ENCODE measurements around the gene EPB41L2.
A peak's percentile ranks its signal among the peaks of the same experiment; 100 is the strongest.
"Not testable (repeated sequence)": the region's sequence is repeated elsewhere in the genome, so short reads cannot be mapped to it uniquely, and the experiment has no call there.

Gene EPB41L2

GRCh38 chr6:130991422-130992137 lies 71.5 kb downstream of the EPB41L2 start:
- DNase-seq (ENCODE audit: low spot score in 2 of 2): no peak
- no peaks in the 10 kb centered on the region for H3K36me3 Mint-ChIP-seq
- ATAC-seq: no peak
- no peak overlapping the region for H3K27ac Mint-ChIP-seq
- no peaks in the 10 kb centered on the region for H3K9me3 Mint-ChIP-seq
- H3K4me3 Mint-ChIP-seq: no peak overlapping the region
- H3K4me1 Mint-ChIP-seq: no peaks in the 10 kb centered on the region

- H3K4me3 Mint-ChIP-seq; H3K9me3 Mint-ChIP-seq; H3K4me1 Mint-ChIP-seq; H3K27ac Mint-ChIP-seq; ATAC-seq; H3K36me3 Mint-ChIP-seq; DNase-seq (ENCODE audit: low spot score in 2 of 2): not testable (repeated sequence)
Observed at GRCh38 chr6:130987539-130987938, 75.5 kb downstream of the EPB41L2 start.

- Mint-ChIP-seq H3K9me3 (no peaks in the 10 kb centered on the region), H3K4me3 (no peak overlapping the region), H3K27ac (no peak overlapping the region), H3K36me3 (no peaks in the 10 kb centered on the region), H3K4me1 (peaks cover under 1% of the 10 kb centered on the region)
- DNase-seq (ENCODE audit: low spot score in 2 of 2) (no peak), ATAC-seq (no peak)
Observed at GRCh38 chr6:130985115-130985514, 77.9 kb downstream of the EPB41L2 start.

GRCh38 chr6:130982941-130983456 lies 80.0 kb downstream of the EPB41L2 start:
- ATAC-seq (no peak), DNase-seq (ENCODE audit: low spot score in 2 of 2) (no peak)
- peaks cover 6% of the 10 kb centered on the region for H3K4me1 Mint-ChIP-seq
- H3K27ac Mint-ChIP-seq: no peak overlapping the region
- H3K36me3 Mint-ChIP-seq: no peaks in the 10 kb centered on the region
- no peaks in the 10 kb centered on the region for H3K9me3 Mint-ChIP-seq
- H3K4me3 Mint-ChIP-seq: no peak overlapping the region

GRCh38 chr6:130982135-130982534 lies 80.9 kb downstream of the EPB41L2 start:
- ATAC-seq (no peak), DNase-seq (ENCODE audit: low spot score in 2 of 2) (no peak)
- peaks cover 6% of the 10 kb centered on the region for H3K4me1 Mint-ChIP-seq
- H3K9me3 Mint-ChIP-seq: no peaks in the 10 kb centered on the region
- H3K36me3 Mint-ChIP-seq: no peaks in the 10 kb centered on the region
- no peak overlapping the region for H3K4me3 Mint-ChIP-seq
- no peak overlapping the region for H3K27ac Mint-ChIP-seq

GRCh38 chr6:130981409-130981808 lies 81.6 kb downstream of the EPB41L2 start:
- ATAC-seq (no peak), DNase-seq (ENCODE audit: low spot score in 2 of 2) (no peak)
- no peak overlapping the region for H3K27ac Mint-ChIP-seq

GRCh38 chr6:130980310-130981032 lies 82.6 kb downstream of the EPB41L2 start:
- H3K4me1 Mint-ChIP-seq: peaks cover 6% of the 10 kb centered on the region
- ATAC-seq (no peak), DNase-seq (ENCODE audit: low spot score in 2 of 2) (no peak)
- no peak overlapping the region for H3K4me3 Mint-ChIP-seq
- no peak overlapping the region for H3K27ac Mint-ChIP-seq
- no peaks in the 10 kb centered on the region for H3K9me3 Mint-ChIP-seq
- H3K36me3 Mint-ChIP-seq: no peaks in the 10 kb centered on the region

More at GRCh38 chr6:130981409-130981808, 81.6 kb downstream of the EPB41L2 start:
- Mint-ChIP-seq H3K9me3 (no peaks in the 10 kb centered on the region), H3K36me3 (no peaks in the 10 kb centered on the region), H3K4me3 (no peak overlapping the region), H3K4me1 (peaks cover 6% of the 10 kb centered on the region)

GRCh38 chr6:130978660-130979396 lies 84.2 kb downstream of the EPB41L2 start:
- no peak overlapping the region for H3K27ac Mint-ChIP-seq
- H3K4me1 Mint-ChIP-seq: peaks cover 6% of the 10 kb centered on the region
- ATAC-seq (no peak), DNase-seq (ENCODE audit: low spot score in 2 of 2) (no peak)
- no peak overlapping the region for H3K4me3 Mint-ChIP-seq
- no peaks in the 10 kb centered on the region for H3K36me3 Mint-ChIP-seq
- peaks cover 2% of the 10 kb centered on the region for H3K9me3 Mint-ChIP-seq

- Mint-ChIP-seq H3K4me3 (no peak overlapping the region), H3K27ac (no peak overlapping the region), H3K4me1 (peaks cover 6% of the 10 kb centered on the region), H3K9me3 (peaks cover 2% of the 10 kb centered on the region), H3K36me3 (no peaks in the 10 kb centered on the region)
- DNase-seq (ENCODE audit: low spot score in 2 of 2) (no peak), ATAC-seq (no peak)
Observed at GRCh38 chr6:130978180-130978579, 84.9 kb downstream of the EPB41L2 start.

GRCh38 chr6:130975325-130975724 lies 87.7 kb downstream of the EPB41L2 start:
- no peaks in the 10 kb centered on the region for H3K36me3 Mint-ChIP-seq
- no peak overlapping the region for H3K4me3 Mint-ChIP-seq
- peaks cover 6% of the 10 kb centered on the region for H3K4me1 Mint-ChIP-seq
- H3K9me3 Mint-ChIP-seq: peaks cover 2% of the 10 kb centered on the region
- H3K27ac Mint-ChIP-seq: no peak overlapping the region
- ATAC-seq (no peak), DNase-seq (ENCODE audit: low spot score in 2 of 2) (no peak)

GRCh38 chr6:130973521-130974277 lies 89.3 kb downstream of the EPB41L2 start:
- ATAC-seq (no peak), DNase-seq (ENCODE audit: low spot score in 2 of 2) (no peak)
- Mint-ChIP-seq H3K27ac (no peak overlapping the region), H3K36me3 (no peaks in the 10 kb centered on the region), H3K4me1 (no peaks in the 10 kb centered on the region), H3K9me3 (peaks cover 2% of the 10 kb centered on the region), H3K4me3 (no peak overlapping the region)

GRCh38 chr6:130971504-130971903 lies 91.5 kb downstream of the EPB41L2 start:
- peak; percentile 13 for ATAC-seq
- H3K4me1 Mint-ChIP-seq: no peaks in the 10 kb centered on the region
- H3K36me3 Mint-ChIP-seq: no peaks in the 10 kb centered on the region
- DNase-seq (ENCODE audit: low spot score in 2 of 2): no peak
- no peak overlapping the region for H3K27ac Mint-ChIP-seq
- H3K4me3 Mint-ChIP-seq: no peak overlapping the region
- peaks cover 2% of the 10 kb centered on the region for H3K9me3 Mint-ChIP-seq

- H3K4me1 Mint-ChIP-seq: no peaks in the 10 kb centered on the region
- no peak overlapping the region for H3K27ac Mint-ChIP-seq
- peaks cover 2% of the 10 kb centered on the region for H3K9me3 Mint-ChIP-seq
- no peak overlapping the region for H3K4me3 Mint-ChIP-seq
- DNase-seq (ENCODE audit: low spot score in 2 of 2) (no peak), ATAC-seq (no peak)
- H3K36me3 Mint-ChIP-seq: no peaks in the 10 kb centered on the region
Observed at GRCh38 chr6:130970839-130971410, 92.1 kb downstream of the EPB41L2 start.

- no peaks in the 10 kb centered on the region for H3K36me3 Mint-ChIP-seq
- DNase-seq (ENCODE audit: low spot score in 2 of 2) (no peak), ATAC-seq (no peak)
- H3K27ac Mint-ChIP-seq: no peak overlapping the region
- no peak overlapping the region for H3K4me3 Mint-ChIP-seq
- peaks cover 2% of the 10 kb centered on the region for H3K9me3 Mint-ChIP-seq
- no peaks in the 10 kb centered on the region for H3K4me1 Mint-ChIP-seq
Observed at GRCh38 chr6:130969791-130970491, 93.1 kb downstream of the EPB41L2 start.
